HepG2 (cell line): Measurements from ENCODE around the gene EPDR1. TPM values are rescaled to one million over a fixed set of nuclear protein-coding genes. Genes with fewer than 3 reads are reported as not detected.

Experiments
- AHR ChIP-seq: IDR thresholded peaks from 2 replicates; pipeline ENCODE4 v1.6.1; 2018; ENCODE audit warnings: missing genetic modification reagents, missing compliant biosample characterization
- MAZ ChIP-seq, 2 experiments: sonication (generic) in 1 of 2; formaldehyde crosslinking in 1 of 2; IDR thresholded peaks; 2 replicates each; pipeline versions ENCODE4 v1.5.0 to v1.6.1; 2012 to 2020; ENCODE audit warnings: low read depth in 2 of 2, mild to moderate bottlenecking in 2 of 2, borderline replicate concordance in 1 of 2, improper control_type of control experiment in 1 of 2, low read length in 1 of 2, missing genetic modification reagents in 1 of 2, moderate library complexity in 1 of 2
- SNAPC4 ChIP-seq: sonication (generic); formaldehyde crosslinking; IDR thresholded peaks from 2 replicates; pipeline ENCODE4 v1.4.0; 2020; ENCODE audit warnings: mild to moderate bottlenecking, missing genetic modification reagents
- TEAD2 ChIP-seq: sonication (generic); formaldehyde crosslinking; IDR thresholded peaks from 2 replicates; pipeline ENCODE4 v1.9.0; 2021; ENCODE audit warnings: missing genetic modification reagents
- ZBTB40 ChIP-seq, 2 experiments: fragments of 450-650 bp in 1 of 2; sonication (generic) in 1 of 2; formaldehyde crosslinking in 1 of 2; IDR thresholded peaks; 2 replicates each; pipeline versions ENCODE4 v1.6.1 to v1.8.0; 2016 to 2022; ENCODE audit warnings: antibody characterized with exemption in 1 of 2, mild to moderate bottlenecking in 1 of 2, missing genetic modification reagents in 1 of 2
- ZBTB42 ChIP-seq: sonication (generic); formaldehyde crosslinking; IDR thresholded peaks from 2 replicates; pipeline ENCODE4 v1.5.0; 2020; ENCODE audit warnings: mild to moderate bottlenecking, missing genetic modification reagents
- ZFAT ChIP-seq: sonication (generic); formaldehyde crosslinking; conservative IDR thresholded peaks from 2 replicates; pipeline ENCODE4 v1.8.1; 2023; ENCODE audit warnings: missing genetic modification reagents, inconsistent platforms
- ZNF567 ChIP-seq: sonication (generic); formaldehyde crosslinking; IDR thresholded peaks from 2 replicates; pipeline ENCODE4 v1.8.1; 2023; ENCODE audit warnings: mild to moderate bottlenecking, missing genetic modification reagents, borderline replicate concordance
- ZNF652 ChIP-seq: IDR thresholded peaks from 2 replicates; pipeline ENCODE4 v1.6.1; 2016; ENCODE audit warnings: low read depth, borderline replicate concordance
- ZNF800 ChIP-seq: sonication (generic); formaldehyde crosslinking; IDR thresholded peaks from 2 replicates; pipeline ENCODE4 v1.4.0; 2020; ENCODE audit warnings: missing genetic modification reagents
- ZNF878 ChIP-seq: sonication (generic); formaldehyde crosslinking; IDR thresholded peaks from 2 replicates; pipeline ENCODE4 v1.8.1; 2023; ENCODE audit warnings: mild to moderate bottlenecking, missing genetic modification reagents, moderate library complexity
- polyA plus RNA-seq, 8 experiments: library from polyadenylated mRNA; depleted of rRNA in 3 of 8; stranded (reverse) in 7 of 8; unstranded in 1 of 8; fragments of >200 nt; fragmentation: Illumina TruSeq in 4 of 8; extraction: Trizol in 4 of 8; gene quantifications; 2 replicates each; pipeline versions ENCODE4 v1.2.1 to v1.2.3, GENCODE V29; 2011 to 2016; ENCODE audit warnings: low read depth in 4 of 8, missing spikeins in 1 of 8, mixed read lengths in 1 of 8; ENCODE audit not compliant: insufficient read depth in 1 of 8
- total RNA-seq, 5 experiments: library from RNA; depleted of rRNA; stranded (reverse); fragments of >200 nt; fragmentation: Illumina TruSeq; extraction: Trizol; gene quantifications; 2 replicates each; pipeline ENCODE4 v1.2.3, GENCODE V29; 2016; ENCODE audit warnings: low read depth in 1 of 5

Gene EPDR1
- total and polyA plus RNA-seq, 2 of the 13 experiments (the other 11 are each of a cell fraction or from before 2014, with no cell fraction given) = 38.3 to 50.2 TPM

GRCh38 chr7:37942934-37943610 lies 22.6 kb downstream of the EPDR1 start (continued):
- no peak for TF ChIP-seq ZBTB40 (IDR thresholded peaks at IDR 0.05)
- TF ChIP-seq ZBTB40 (CRISPR knock-in tag; IDR thresholded peaks at IDR 0.05) = peak; percentile 65; the same call in 1 of the 2 replicates
- no peak for TF ChIP-seq TEAD2 (CRISPR knock-in tag)
- peak; percentile 84 for TF ChIP-seq AHR (CRISPR knock-in tag)
- TF ChIP-seq ZNF652 (CRISPR knock-in tag) = no peak; the same call in 1 of the 2 replicates
- TF ChIP-seq ZNF878 = 0 out of 2 replicates have a peak, but pooled peaks have one; percentile 68
- TF ChIP-seq ZNF567 (CRISPR knock-in tag) = peak; percentile 90
- peak; percentile 71; the same call in 1 of the 2 replicates for TF ChIP-seq MAZ (IDR thresholded peaks at IDR 0.05; ENCODE audit: borderline replicate concordance, low read depth, low read length)
- peak; percentile 87 for TF ChIP-seq MAZ (CRISPR knock-in tag; IDR thresholded peaks at IDR 0.05; ENCODE audit: low read depth)
- no peak for TF ChIP-seq ZBTB42 (CRISPR knock-in tag)
- TF ChIP-seq SNAPC4 (CRISPR knock-in tag) = no peak
- no peak for TF ChIP-seq ZFAT (CRISPR knock-in tag)
- no peak; the same call in 1 of the 2 replicates for TF ChIP-seq ZNF800 (CRISPR knock-in tag)
